ENCODE results near the gene OLFML2B. TPM values are rescaled to one million over a fixed set of nuclear protein-coding genes. Genes with fewer than 3 reads are reported as not detected.
A peak's percentile ranks its signal among the peaks of the same experiment; 100 is the strongest.

The OLFML2B gene
- total and polyA plus RNA-seq, 12 donors: 5.5 to 24.4 (median 15.7) TPM

GRCh38 chr1:162036163-162036562 is 12.5 kb upstream of the OLFML2B start:
- WGBS, 4 donors: 78 to 95% (median 84%) methylated on average over 1 of the region's 1 CpG
- Histone ChIP-seq H3K36me3 (replicated peaks in 1 of 2) (no peaks in the 10 kb centered on the region), H3K4me1 (replicated peaks in 1 of 2) (no peaks in the 10 kb centered on the region), H3K9me3 (replicated peaks in 1 of 3) (no peaks in the 10 kb centered on the region), H3K4me3 (no peak overlapping the region), H3K27me3 (no peaks in the 10 kb centered on the region), H3K27ac (no peak overlapping the region)
- TF ChIP-seq CTCF (IDR thresholded peaks at IDR 0.05) (no peak), POLR2A (IDR thresholded peaks at IDR 0.05) (no peak)
- intact Hi-C loops (cut with DNase I): loop anchor here (5.0 to 10.0 kb wide), 3 partner anchors 171 to 244 kb away; no protein-coding TSS in a partner anchor
- DNase-seq: no peak

GRCh38 chr1:162035241-162035640 is 11.6 kb upstream of the OLFML2B start:
- 8 to 17% (median 10%) methylated on average over 2 of the region's 2 CpGs for WGBS, 4 donors
- H3K27me3 ChIP-seq: no peaks in the 10 kb centered on the region
- intact Hi-C loops (cut with DNase I): loop anchor here (5.0 to 10.0 kb wide), 3 partner anchors 170 to 243 kb away; no protein-coding TSS in a partner anchor
- H3K4me1 ChIP-seq (replicated peaks in 1 of 2): no peaks in the 10 kb centered on the region
- no peak overlapping the region for H3K4me3 ChIP-seq
- TF ChIP-seq POLR2A (IDR thresholded peaks at IDR 0.05): no peak
- no peak for TF ChIP-seq CTCF (IDR thresholded peaks at IDR 0.05)
- no peaks in the 10 kb centered on the region for H3K9me3 ChIP-seq (replicated peaks in 1 of 3)
- peak in 1 of 7 donors; percentile 32 for DNase-seq
- H3K27ac ChIP-seq: no peak overlapping the region
- H3K36me3 ChIP-seq (replicated peaks in 1 of 2): no peaks in the 10 kb centered on the region

GRCh38 chr1:162033428-162033827 is 9.8 kb upstream of the OLFML2B start:
- H3K4me3 ChIP-seq: no peak overlapping the region
- intact Hi-C loops (cut with DNase I): loop anchor here in 1 of 2 donors (10.0 kb wide), 2 partner anchors 169 to 239 kb away; no protein-coding TSS in a partner anchor
- no peak for TF ChIP-seq CTCF (IDR thresholded peaks at IDR 0.05)
- TF ChIP-seq POLR2A (IDR thresholded peaks at IDR 0.05): no peak
- no peak for DNase-seq
- no peaks in the 10 kb centered on the region for H3K4me1 ChIP-seq (replicated peaks in 1 of 2)
- no peak overlapping the region for H3K27ac ChIP-seq
- no peaks in the 10 kb centered on the region for H3K36me3 ChIP-seq (replicated peaks in 1 of 2)
- H3K27me3 ChIP-seq: no peaks in the 10 kb centered on the region
- H3K9me3 ChIP-seq (replicated peaks in 1 of 3): no peaks in the 10 kb centered on the region
- WGBS, 4 donors: 72 to 86% (median 79%) methylated on average over 6 of the region's 6 CpGs

- no peak for DNase-seq
- H3K4me3 ChIP-seq: no peak overlapping the region
- no peaks in the 10 kb centered on the region for H3K9me3 ChIP-seq (replicated peaks in 1 of 3)
- TF ChIP-seq POLR2A (IDR thresholded peaks at IDR 0.05): no peak
- no peak overlapping the region for H3K27ac ChIP-seq
- no peaks in the 10 kb centered on the region for H3K27me3 ChIP-seq
- H3K36me3 ChIP-seq (replicated peaks in 1 of 2): no peaks in the 10 kb centered on the region
- no peaks in the 10 kb centered on the region for H3K4me1 ChIP-seq (replicated peaks in 1 of 2)
- intact Hi-C loops (cut with DNase I): loop anchor here in 1 of 2 donors (10.0 kb wide), 2 partner anchors 166 to 236 kb away; no protein-coding TSS in a partner anchor
- WGBS, 4 donors: 87 to 96% (median 90%) methylated on average over 3 of the region's 3 CpGs
Measured at GRCh38 chr1:162030759-162031280, 7.2 kb upstream of the OLFML2B start.

GRCh38 chr1:162029157-162029556 is 5.5 kb upstream of the OLFML2B start:
- TF ChIP-seq POLR2A (IDR thresholded peaks at IDR 0.05) (no peak), CTCF (IDR thresholded peaks at IDR 0.05) (no peak)
- Histone ChIP-seq H3K4me3 (no peak overlapping the region), H3K9me3 (replicated peaks in 1 of 3) (no peaks in the 10 kb centered on the region), H3K4me1 (replicated peaks in 1 of 2) (no peaks in the 10 kb centered on the region), H3K27me3 (no peaks in the 10 kb centered on the region), H3K27ac (no peak overlapping the region), H3K36me3 (replicated peaks in 1 of 2) (no peaks in the 10 kb centered on the region)
- intact Hi-C loops (cut with DNase I): no loop called here
- WGBS, 4 donors: 27 to 39% (median 35%) methylated on average over 4 of the region's 4 CpGs
- DNase-seq: no peak
